ENCODE measurements around the gene MIER2.

DNA sequence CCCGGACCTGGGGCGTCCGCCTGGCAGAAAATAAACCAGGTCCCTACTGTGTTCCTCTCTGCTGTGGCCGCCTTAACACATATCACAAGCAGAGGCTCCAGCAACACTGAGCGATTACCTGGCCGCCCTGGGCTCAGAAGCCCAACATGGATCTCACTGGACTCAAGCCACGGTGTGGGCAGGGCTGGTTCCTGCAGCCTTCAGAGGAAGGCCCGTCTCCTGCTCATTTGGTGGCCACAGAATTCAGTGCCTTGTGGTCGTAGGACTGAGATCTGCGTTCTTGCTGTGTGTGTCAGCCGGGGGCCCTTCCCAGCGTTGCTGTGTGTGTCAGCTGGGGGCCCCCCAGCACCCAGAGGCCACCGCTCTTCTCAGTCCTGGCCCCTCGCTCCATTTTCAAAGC is 34.1 kb upstream of the MIER2 start:
- TF ChIP-seq TAF1 (IDR thresholded peaks at IDR 0.05; ENCODE audit: borderline replicate concordance, insufficient read depth, low read length) (no peak), POLR2AphosphoS5 (IDR thresholded peaks at IDR 0.05; ENCODE audit: low read depth, low read length) (no peak), SIN3A (IDR thresholded peaks at IDR 0.05; ENCODE audit: borderline replicate concordance, insufficient read depth, low read length) (no peak)
- TF ChIP-seq, protein P1, sequence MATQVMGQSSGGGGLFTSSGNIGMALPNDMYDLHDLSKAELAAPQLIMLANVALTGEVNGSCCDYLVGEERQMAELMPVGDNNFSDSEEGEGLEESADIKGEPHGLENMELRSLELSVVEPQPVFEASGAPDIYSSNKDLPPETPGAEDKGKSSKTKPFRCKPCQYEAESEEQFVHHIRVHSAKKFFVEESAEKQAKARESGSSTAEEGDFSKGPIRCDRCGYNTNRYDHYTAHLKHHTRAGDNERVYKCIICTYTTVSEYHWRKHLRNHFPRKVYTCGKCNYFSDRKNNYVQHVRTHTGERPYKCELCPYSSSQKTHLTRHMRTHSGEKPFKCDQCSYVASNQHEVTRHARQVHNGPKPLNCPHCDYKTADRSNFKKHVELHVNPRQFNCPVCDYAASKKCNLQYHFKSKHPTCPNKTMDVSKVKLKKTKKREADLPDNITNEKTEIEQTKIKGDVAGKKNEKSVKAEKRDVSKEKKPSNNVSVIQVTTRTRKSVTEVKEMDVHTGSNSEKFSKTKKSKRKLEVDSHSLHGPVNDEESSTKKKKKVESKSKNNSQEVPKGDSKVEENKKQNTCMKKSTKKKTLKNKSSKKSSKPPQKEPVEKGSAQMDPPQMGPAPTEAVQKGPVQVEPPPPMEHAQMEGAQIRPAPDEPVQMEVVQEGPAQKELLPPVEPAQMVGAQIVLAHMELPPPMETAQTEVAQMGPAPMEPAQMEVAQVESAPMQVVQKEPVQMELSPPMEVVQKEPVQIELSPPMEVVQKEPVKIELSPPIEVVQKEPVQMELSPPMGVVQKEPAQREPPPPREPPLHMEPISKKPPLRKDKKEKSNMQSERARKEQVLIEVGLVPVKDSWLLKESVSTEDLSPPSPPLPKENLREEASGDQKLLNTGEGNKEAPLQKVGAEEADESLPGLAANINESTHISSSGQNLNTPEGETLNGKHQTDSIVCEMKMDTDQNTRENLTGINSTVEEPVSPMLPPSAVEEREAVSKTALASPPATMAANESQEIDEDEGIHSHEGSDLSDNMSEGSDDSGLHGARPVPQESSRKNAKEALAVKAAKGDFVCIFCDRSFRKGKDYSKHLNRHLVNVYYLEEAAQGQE (IDR thresholded peaks at IDR 0.05; ENCODE audit: insufficient read depth in 1 of 2, low read depth in 2 of 2, low read length in 2 of 2): no peak

Measured in PFSK-1 (cell line).